LNCaP clone FGC (cell line): ENCODE measurements around the gene KCNQ1.

Source experiments
- DNase-seq: peaks from one replicate; pipeline ENCODE4 v3.0.0-alpha.2; 2011; ENCODE audit warnings: low read depth
- H3K4me3 ChIP-seq: 2 replicates; pipeline ENCODE4 v1.5.1; 2011; ENCODE audit warnings: mild to moderate bottlenecking, low read depth, low read length, control low read depth
- CTCF ChIP-seq: IDR thresholded peaks from 2 replicates; pipeline ENCODE4 v1.5.1; 2012; ENCODE audit warnings: mild to moderate bottlenecking; ENCODE audit not compliant: control insufficient read depth, insufficient read depth; ENCODE audit errors: extremely low read depth

KCNQ1 gene

DNA sequence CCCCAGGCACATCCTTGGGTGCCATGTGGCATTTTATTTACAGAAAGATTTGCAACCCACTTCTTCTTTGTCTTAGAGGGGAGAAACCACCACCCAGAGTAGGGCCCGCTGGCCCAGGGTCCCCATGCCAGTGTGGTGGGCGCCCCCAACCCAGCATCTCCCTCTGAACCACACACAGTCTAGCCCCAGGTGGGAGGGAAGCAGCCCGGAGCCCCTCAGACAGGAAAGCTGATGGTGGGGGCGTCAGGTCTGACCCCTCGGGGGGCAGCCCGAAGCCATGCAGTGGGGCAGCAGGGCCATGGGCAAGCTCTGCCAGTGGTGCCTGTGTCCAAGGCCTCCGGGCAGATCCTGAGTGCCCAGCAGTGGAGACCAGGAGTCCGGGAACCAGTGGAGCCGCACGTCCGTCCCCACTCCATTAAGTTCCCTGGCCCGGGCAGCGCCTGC, 12.2 kb upstream of the KCNQ1 start:
- TF ChIP-seq CTCF = no peak
- H3K4me3 ChIP-seq = no peak overlapping the region
- no peak for DNase-seq

DNA sequence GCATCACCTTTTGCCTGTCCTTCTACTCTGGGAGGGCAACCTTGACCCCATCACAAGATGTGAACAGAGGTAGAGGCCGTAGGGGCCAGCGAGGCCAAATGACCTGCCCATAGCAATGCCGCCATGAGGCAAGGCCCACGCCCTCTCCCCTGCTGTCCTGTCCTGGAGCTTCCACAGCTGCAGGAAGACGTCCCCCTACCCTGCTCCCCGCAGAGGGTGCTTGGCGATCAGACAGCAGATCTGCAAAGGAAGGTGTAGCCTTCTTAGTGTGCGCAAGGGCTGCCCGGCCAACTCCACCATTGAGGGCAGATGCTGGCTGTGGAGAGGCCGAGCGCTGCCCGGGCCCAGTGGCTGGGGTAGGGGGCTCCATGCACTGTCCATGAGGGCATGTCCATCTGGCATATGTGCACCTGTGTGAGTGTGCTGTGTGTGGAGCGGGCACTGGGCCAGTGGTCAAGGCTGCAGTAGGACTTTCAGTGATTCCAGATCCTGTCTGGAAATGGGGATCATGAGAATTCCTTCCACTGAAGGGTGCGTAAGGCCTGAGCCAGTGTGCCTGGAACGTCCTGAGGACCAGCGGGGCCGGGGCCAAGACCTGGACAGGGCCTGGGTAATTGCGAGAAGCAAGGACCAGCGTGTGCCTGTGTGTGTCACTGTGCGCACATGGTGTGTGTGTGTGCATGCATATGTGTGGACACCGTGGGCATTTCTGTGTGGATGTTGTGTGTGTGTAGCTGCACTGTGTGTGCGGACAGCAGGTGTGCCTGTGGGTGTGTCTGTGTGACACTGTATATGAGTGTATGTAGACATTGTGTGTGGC, 11.5 kb upstream of the KCNQ1 start:
- H3K4me3 ChIP-seq = no peak overlapping the region
- no peak for DNase-seq
- TF ChIP-seq CTCF = no peak

DNA sequence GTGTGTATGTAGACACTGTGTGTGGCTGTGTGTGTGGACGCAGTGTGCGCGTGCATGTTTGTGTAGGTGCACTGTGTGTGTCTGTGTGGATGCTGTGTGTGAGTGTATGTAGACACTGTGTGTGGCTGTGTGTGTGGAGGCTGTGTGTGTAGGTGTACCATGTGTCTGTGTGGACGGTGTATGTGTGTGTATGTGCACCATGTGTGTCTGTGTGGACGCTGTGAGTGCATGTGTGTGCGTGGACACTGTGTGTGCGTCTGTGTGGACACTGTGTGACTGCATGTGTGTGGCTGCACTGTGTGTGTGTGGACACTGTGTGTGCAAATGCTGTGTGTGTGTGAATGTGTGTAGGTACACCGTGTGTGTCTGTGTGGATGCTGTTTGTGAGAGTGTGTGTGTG, 10.8 kb upstream of the KCNQ1 start:
- no peak for DNase-seq
- H3K4me3 ChIP-seq = no peak overlapping the region
- no peak for TF ChIP-seq CTCF

DNA sequence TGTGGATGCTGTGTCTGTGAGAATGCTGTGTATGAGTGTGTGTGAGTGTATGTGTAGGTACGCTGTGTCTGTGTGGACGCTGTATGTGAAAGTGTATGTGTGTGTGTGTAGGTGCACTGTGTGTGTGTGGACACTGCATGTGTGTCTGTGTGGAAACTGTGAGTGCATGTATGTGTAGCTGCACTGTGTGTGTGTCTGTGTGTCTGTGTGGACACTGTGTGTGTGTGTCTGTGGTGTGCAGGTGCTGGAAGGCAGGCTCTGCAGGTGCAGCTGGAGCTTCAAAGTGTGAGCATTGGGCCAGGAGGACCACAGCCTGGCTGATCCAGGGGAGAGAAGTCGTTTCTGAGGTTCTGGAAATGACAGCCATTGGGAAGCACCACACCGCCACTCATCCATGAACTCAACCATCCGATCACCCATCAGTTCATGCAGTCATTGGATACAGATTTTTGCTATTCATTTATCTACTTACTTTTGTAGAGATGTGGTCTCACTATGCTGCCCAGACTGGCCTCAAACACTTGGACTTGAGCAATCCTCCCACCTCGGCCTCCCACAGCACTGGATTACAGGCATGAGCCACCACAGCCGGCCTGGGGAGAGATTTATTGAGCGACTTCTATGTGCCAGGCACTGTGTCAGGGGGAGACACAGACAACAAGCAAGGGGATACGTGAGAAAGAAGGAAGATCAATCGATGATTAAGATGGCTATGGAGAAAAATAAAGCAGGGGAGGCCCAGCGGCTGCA, 10.1 kb upstream of the KCNQ1 start:
- H3K4me3 ChIP-seq = no peak overlapping the region
- TF ChIP-seq CTCF = no peak
- no peak for DNase-seq

- TF ChIP-seq CTCF = no peak
These were observed 9.4 kb upstream of the KCNQ1 start for GRCh38 chr11:2435288-2436012.

DNA sequence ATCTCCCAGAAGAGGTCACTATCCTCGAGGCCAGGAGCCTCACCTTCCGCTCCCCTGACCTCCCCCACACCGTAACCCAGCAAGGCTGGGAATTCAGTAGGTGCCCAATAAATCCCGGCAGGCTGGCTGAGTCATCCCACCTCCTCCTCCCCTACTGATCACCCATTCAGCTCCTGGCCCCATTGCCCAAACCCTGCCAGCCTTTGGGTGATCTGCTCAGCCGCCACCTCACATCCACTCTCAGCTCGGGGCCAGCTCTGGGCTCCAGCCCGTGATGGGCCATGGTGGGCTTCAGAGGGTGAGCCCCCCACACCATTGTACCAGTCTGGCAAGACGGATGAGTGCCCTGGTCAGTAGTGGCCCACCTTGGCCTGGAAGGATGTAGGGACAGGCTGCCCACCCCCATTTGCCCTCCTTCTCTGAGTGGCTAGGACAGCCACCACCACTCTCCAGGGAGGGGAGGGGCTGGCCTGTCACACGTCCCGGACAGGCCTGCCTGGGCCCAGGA, 8.7 kb upstream of the KCNQ1 start:
- no peak overlapping the region for H3K4me3 ChIP-seq
- TF ChIP-seq CTCF = no peak
- no peak for DNase-seq

More at GRCh38 chr11:2435288-2436012, 9.4 kb upstream of the KCNQ1 start:
- H3K4me3 ChIP-seq = no peak overlapping the region
- DNase-seq = no peak
